HepG2 (cell line): ENCODE measurements around the gene DENND4B. TPM values are rescaled to one million over a fixed set of nuclear protein-coding genes. Genes with fewer than 3 reads are reported as not detected.

Experiments used
- ADNP ChIP-seq: sonication (generic); formaldehyde crosslinking; IDR thresholded peaks from 2 replicates; pipeline ENCODE4 v1.4.0; 2020; ENCODE audit warnings: missing genetic modification reagents
- ATF1 ChIP-seq: IDR thresholded peaks from 2 replicates; pipeline ENCODE4 v1.6.1; 2016; ENCODE audit warnings: mild to moderate bottlenecking, control low read depth
- FOXK1 ChIP-seq: sonication (generic); formaldehyde crosslinking; IDR thresholded peaks from 2 replicates; pipeline ENCODE4 v1.4.0; 2020; ENCODE audit warnings: low read depth, missing genetic modification reagents, borderline replicate concordance
- HES4 ChIP-seq: sonication (generic); formaldehyde crosslinking; IDR thresholded peaks from 2 replicates; pipeline ENCODE4 v1.9.0; 2021; ENCODE audit warnings: mild to moderate bottlenecking, missing genetic modification reagents, borderline replicate concordance
- HMG20B ChIP-seq: conservative IDR thresholded peaks from 2 replicates; pipeline ENCODE4 v1.6.1; 2016; ENCODE audit warnings: missing genetic modification reagents, missing compliant biosample characterization
- HOXA7 ChIP-seq: sonication (generic); formaldehyde crosslinking; IDR thresholded peaks from 2 replicates; pipeline ENCODE4 v1.8.1; 2022; ENCODE audit warnings: mild to moderate bottlenecking, missing genetic modification reagents, moderate library complexity
- KLF16 ChIP-seq, 2 experiments: sonication (generic) in 1 of 2; formaldehyde crosslinking in 1 of 2; IDR thresholded peaks; 2 replicates each; pipeline versions ENCODE4 v1.6.1 to v1.8.0; 2016 to 2023; ENCODE audit warnings: missing genetic modification reagents in 2 of 2, missing compliant biosample characterization in 1 of 2
- MAF1 ChIP-seq: sonication (generic); formaldehyde crosslinking; IDR thresholded peaks from 2 replicates; pipeline ENCODE4 v1.5.0; 2020; ENCODE audit warnings: missing genetic modification reagents, borderline replicate concordance
- NAIF1 ChIP-seq: sonication (generic); formaldehyde crosslinking; IDR thresholded peaks from 2 replicates; pipeline ENCODE4 v1.5.0; 2020; ENCODE audit warnings: mild to moderate bottlenecking, missing genetic modification reagents, borderline replicate concordance
- NFKB2 ChIP-seq: sonication (generic); formaldehyde crosslinking; IDR thresholded peaks from 2 replicates; pipeline ENCODE4 v1.4.0; 2020; ENCODE audit warnings: missing genetic modification reagents, borderline replicate concordance
- PCBP1 ChIP-seq: fragments of 200-400 bp; formaldehyde crosslinking; IDR thresholded peaks from 2 replicates; pipeline ENCODE4 v1.6.1; 2017; ENCODE audit warnings: mild to moderate bottlenecking, low read depth, low read length, borderline replicate concordance
- PHF20 ChIP-seq: sonication (generic); formaldehyde crosslinking; IDR thresholded peaks from 2 replicates; pipeline ENCODE4 v1.5.0; 2020; ENCODE audit warnings: mild to moderate bottlenecking, missing genetic modification reagents
- SALL1 ChIP-seq: sonication (generic); formaldehyde crosslinking; IDR thresholded peaks from 2 replicates; pipeline ENCODE4 v1.8.0; 2022; ENCODE audit warnings: mild to moderate bottlenecking, missing genetic modification reagents
- SP1 ChIP-seq, 2 experiments: fragments of 450-650 bp in 1 of 2; sonication (generic) in 1 of 2; formaldehyde crosslinking in 1 of 2; IDR thresholded peaks; 2 replicates each; pipeline versions ENCODE4 v1.4.0 to v1.6.1; 2016 to 2020; ENCODE audit warnings: missing genetic modification reagents in 1 of 2
- TCF7L2 ChIP-seq: IDR thresholded peaks from 2 replicates; pipeline ENCODE4 v1.6.1; 2011; ENCODE audit warnings: mild to moderate bottlenecking, low read depth, low read length, moderate library complexity
- THYN1 ChIP-seq: sonication (generic); formaldehyde crosslinking; IDR thresholded peaks from 2 replicates; pipeline ENCODE4 v1.8.1; 2023; ENCODE audit warnings: low read depth, mild to moderate bottlenecking, moderate library complexity, missing genetic modification reagents, borderline replicate concordance
- ZNF558 ChIP-seq: sonication (generic); formaldehyde crosslinking; IDR thresholded peaks from 2 replicates; pipeline ENCODE4 v1.9.0; 2022; ENCODE audit warnings: mild to moderate bottlenecking, missing genetic modification reagents, borderline replicate concordance
- ZNF780A ChIP-seq: sonication (generic); formaldehyde crosslinking; IDR thresholded peaks from 2 replicates; pipeline ENCODE4 v1.8.0; 2022; ENCODE audit warnings: mild to moderate bottlenecking, missing genetic modification reagents, moderate library complexity
- ZSCAN21 ChIP-seq: sonication (generic); formaldehyde crosslinking; IDR thresholded peaks from 2 replicates; pipeline ENCODE4 v1.8.0; 2022; ENCODE audit warnings: mild to moderate bottlenecking, missing genetic modification reagents, moderate library complexity, borderline replicate concordance
- polyA plus RNA-seq, 8 experiments: library from polyadenylated mRNA; depleted of rRNA in 3 of 8; stranded (reverse) in 7 of 8; unstranded in 1 of 8; fragments of >200 nt; fragmentation: Illumina TruSeq in 4 of 8; extraction: Trizol in 4 of 8; gene quantifications; 2 replicates each; pipeline versions ENCODE4 v1.2.1 to v1.2.3, GENCODE V29; 2011 to 2016; ENCODE audit warnings: low read depth in 4 of 8, missing spikeins in 1 of 8, mixed read lengths in 1 of 8; ENCODE audit not compliant: insufficient read depth in 1 of 8
- total RNA-seq, 5 experiments: library from RNA; depleted of rRNA; stranded (reverse); fragments of >200 nt; fragmentation: Illumina TruSeq; extraction: Trizol; gene quantifications; 2 replicates each; pipeline ENCODE4 v1.2.3, GENCODE V29; 2016; ENCODE audit warnings: low read depth in 1 of 5
- TF ChIP-seq, protein P1 (sequence below): sonication (generic); formaldehyde crosslinking; IDR thresholded peaks from 2 replicates; pipeline ENCODE4 v1.4.0; 2020; ENCODE audit warnings: mild to moderate bottlenecking, missing genetic modification reagents
- TF ChIP-seq, protein P2 (sequence below): sonication (generic); formaldehyde crosslinking; IDR thresholded peaks from 2 replicates; pipeline ENCODE4 v1.4.0; 2020; ENCODE audit warnings: missing genetic modification reagents
- TF ChIP-seq, protein P3 (sequence below): IDR thresholded peaks from 2 replicates; pipeline ENCODE4 v1.6.1; 2016; ENCODE audit warnings: missing compliant biosample characterization, missing genetic modification reagents, borderline replicate concordance
- TF ChIP-seq, protein P4 (sequence below): sonication (generic); formaldehyde crosslinking; IDR thresholded peaks from 2 replicates; pipeline ENCODE4 v1.4.0; 2020; ENCODE audit warnings: missing genetic modification reagents
- TF ChIP-seq, protein P5 (sequence below): sonication (generic); formaldehyde crosslinking; conservative IDR thresholded peaks from 2 replicates; pipeline ENCODE4 v1.4.0; 2020; ENCODE audit warnings: missing genetic modification reagents

The DENND4B gene
- total and polyA plus RNA-seq, 2 of the 13 experiments (the other 11 are each of a cell fraction or from before 2014, with no cell fraction given): 15.1 to 20.3 TPM

DNA sequence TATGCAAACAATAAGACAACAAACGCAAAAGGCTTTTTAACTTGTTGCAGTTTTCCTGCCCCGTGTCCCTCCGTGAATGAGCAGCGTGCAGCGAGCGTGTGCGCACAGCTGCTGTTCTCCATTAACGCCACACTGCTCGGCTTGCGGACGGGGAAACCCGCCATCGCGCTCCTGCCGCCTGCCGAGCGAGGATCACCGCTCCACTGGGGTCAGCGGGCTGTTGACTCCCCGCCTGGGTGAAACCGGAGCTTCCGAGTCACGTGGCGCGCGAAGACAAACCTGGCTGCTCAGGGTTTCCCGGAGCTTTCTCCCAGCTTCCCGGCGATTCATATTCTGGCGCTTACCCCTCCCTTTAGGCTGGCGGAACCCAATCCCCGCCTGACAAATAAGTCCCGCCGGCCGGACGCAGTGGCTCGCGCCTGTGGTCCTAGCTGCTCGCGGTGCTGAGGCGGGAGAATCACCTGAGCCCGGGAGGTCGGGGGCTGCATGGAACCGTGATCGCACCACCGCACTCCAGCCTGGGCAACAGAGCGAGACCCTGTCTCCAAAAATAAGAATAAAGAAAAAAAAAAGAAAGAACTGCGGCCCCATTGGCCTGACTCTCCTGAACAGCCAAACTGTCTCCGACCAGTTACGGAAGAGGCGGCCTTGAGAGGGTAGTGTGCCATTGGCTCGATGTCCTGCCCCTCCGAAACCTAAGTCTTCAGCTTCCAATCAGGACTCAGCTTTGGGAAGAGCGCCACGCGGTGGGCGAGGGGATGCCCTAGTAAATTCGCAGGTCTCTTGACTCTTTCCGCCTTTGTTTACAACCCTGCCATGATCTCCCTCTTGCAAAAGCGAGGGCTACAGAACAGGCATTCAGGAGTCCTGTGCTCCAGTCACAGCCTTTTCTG, 20.8 kb upstream of the DENND4B start, which contains the start of gene CREB3L4 (continued):
- TF ChIP-seq FOXK1 (peak; percentile 72), ZSCAN21 (CRISPR knock-in tag) (no peak), TCF7L2 (no peak), HOXA7 (CRISPR knock-in tag) (no peak), NFKB2 (peak; percentile 96; the same call in 1 of the 2 replicates), HES4 (peak; percentile 77; the same call in 1 of the 2 replicates), MAF1 (CRISPR knock-in tag) (no peak), ATF1 (CRISPR knock-in tag) (peak; percentile 83), SP1 (IDR thresholded peaks at IDR 0.05) (no peak), SP1 (CRISPR knock-in tag; IDR thresholded peaks at IDR 0.05) (peak; percentile 25; the same call in 1 of the 2 replicates), PHF20 (CRISPR knock-in tag) (peak; percentile 81), KLF16 (CRISPR knock-in tag; IDR thresholded peaks at IDR 0.05) (peak in 1 of 2 experiments; percentile 76; a peak in 1 of 4 replicates), HMG20B (no peak), PCBP1 (0 out of 2 replicates have a peak, but pooled peaks have one; percentile 64), THYN1 (CRISPR knock-in tag) (0 out of 2 replicates have a peak, but pooled peaks have one; percentile 14), ZNF558 (peak; percentile 93; the same call in 1 of the 2 replicates), ZNF780A (CRISPR knock-in tag) (no peak), ADNP (CRISPR knock-in tag) (no peak), NAIF1 (CRISPR knock-in tag) (peak; percentile 95; the same call in 1 of the 2 replicates), SALL1 (CRISPR knock-in tag) (peak; percentile 88)
- TF ChIP-seq, protein P1, sequence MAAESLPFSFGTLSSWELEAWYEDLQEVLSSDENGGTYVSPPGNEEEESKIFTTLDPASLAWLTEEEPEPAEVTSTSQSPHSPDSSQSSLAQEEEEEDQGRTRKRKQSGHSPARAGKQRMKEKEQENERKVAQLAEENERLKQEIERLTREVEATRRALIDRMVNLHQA (CRISPR knock-in tag): no peak
- TF ChIP-seq, protein P2, sequence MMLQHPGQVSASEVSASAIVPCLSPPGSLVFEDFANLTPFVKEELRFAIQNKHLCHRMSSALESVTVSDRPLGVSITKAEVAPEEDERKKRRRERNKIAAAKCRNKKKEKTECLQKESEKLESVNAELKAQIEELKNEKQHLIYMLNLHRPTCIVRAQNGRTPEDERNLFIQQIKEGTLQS (CRISPR knock-in tag): no peak
- TF ChIP-seq, protein P3, sequence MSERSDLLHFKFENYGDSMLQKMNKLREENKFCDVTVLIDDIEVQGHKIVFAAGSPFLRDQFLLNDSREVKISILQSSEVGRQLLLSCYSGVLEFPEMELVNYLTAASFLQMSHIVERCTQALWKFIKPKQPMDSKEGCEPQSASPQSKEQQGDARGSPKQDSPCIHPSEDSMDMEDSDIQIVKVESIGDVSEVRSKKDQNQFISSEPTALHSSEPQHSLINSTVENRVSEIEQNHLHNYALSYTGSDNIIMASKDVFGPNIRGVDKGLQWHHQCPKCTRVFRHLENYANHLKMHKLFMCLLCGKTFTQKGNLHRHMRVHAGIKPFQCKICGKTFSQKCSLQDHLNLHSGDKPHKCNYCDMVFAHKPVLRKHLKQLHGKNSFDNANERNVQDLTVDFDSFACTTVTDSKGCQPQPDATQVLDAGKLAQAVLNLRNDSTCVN: 0 out of 2 replicates have a peak, but pooled peaks have one; percentile 16
- TF ChIP-seq, protein P4, sequence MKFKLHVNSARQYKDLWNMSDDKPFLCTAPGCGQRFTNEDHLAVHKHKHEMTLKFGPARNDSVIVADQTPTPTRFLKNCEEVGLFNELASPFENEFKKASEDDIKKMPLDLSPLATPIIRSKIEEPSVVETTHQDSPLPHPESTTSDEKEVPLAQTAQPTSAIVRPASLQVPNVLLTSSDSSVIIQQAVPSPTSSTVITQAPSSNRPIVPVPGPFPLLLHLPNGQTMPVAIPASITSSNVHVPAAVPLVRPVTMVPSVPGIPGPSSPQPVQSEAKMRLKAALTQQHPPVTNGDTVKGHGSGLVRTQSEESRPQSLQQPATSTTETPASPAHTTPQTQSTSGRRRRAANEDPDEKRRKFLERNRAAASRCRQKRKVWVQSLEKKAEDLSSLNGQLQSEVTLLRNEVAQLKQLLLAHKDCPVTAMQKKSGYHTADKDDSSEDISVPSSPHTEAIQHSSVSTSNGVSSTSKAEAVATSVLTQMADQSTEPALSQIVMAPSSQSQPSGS (CRISPR knock-in tag): no peak
- TF ChIP-seq, protein P5, sequence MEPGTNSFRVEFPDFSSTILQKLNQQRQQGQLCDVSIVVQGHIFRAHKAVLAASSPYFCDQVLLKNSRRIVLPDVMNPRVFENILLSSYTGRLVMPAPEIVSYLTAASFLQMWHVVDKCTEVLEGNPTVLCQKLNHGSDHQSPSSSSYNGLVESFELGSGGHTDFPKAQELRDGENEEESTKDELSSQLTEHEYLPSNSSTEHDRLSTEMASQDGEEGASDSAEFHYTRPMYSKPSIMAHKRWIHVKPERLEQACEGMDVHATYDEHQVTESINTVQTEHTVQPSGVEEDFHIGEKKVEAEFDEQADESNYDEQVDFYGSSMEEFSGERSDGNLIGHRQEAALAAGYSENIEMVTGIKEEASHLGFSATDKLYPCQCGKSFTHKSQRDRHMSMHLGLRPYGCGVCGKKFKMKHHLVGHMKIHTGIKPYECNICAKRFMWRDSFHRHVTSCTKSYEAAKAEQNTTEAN (CRISPR knock-in tag): peak; percentile 79
